AG08395 (cell line): ENCODE results near the gene KSR2.
"Not testable (repeated sequence)": the region's sequence is repeated elsewhere in the genome, so short reads cannot be mapped to it uniquely, and the experiment has no call there.

Source experiments
- DNase-seq: peaks from one replicate; pipeline ENCODE4 v3.0.0; 2012; ENCODE audit warnings: mixed read lengths, low spot score

KSR2 gene

GRCh38 chr12:117967512-117967911, 1.3 kb downstream of the KSR2 start:
- DNase-seq, result no peak

GRCh38 chr12:117967043-117967442, 1.7 kb downstream of the KSR2 start:
- no peak for DNase-seq

GRCh38 chr12:117966511-117966910, 2.3 kb downstream of the KSR2 start:
- no peak for DNase-seq

GRCh38 chr12:117963836-117964235, 5.0 kb downstream of the KSR2 start:
- no peak for DNase-seq

GRCh38 chr12:117936722-117937484, 31.9 kb downstream of the KSR2 start:
- DNase-seq, result no peak

GRCh38 chr12:117933545-117933944, 35.2 kb downstream of the KSR2 start:
- DNase-seq, result no peak

GRCh38 chr12:117926391-117926899, 42.3 kb downstream of the KSR2 start:
- DNase-seq, result no peak

- DNase-seq, result no peak
Observed at GRCh38 chr12:117921929-117922777, 46.6 kb downstream of the KSR2 start.

- no peak for DNase-seq
Observed at GRCh38 chr12:117919479-117919878, 49.3 kb downstream of the KSR2 start.

GRCh38 chr12:117914686-117915085, 54.1 kb downstream of the KSR2 start:
- DNase-seq, result no peak

GRCh38 chr12:117912756-117913155, 56.0 kb downstream of the KSR2 start:
- DNase-seq, result no peak

GRCh38 chr12:117908411-117908810, 60.4 kb downstream of the KSR2 start:
- DNase-seq, result no peak

- no peak for DNase-seq
Observed at GRCh38 chr12:117907108-117907689, 61.6 kb downstream of the KSR2 start.

- no peak for DNase-seq
Observed at GRCh38 chr12:117904051-117904450, 64.7 kb downstream of the KSR2 start.

GRCh38 chr12:117903110-117903840, 65.5 kb downstream of the KSR2 start:
- no peak for DNase-seq

- no peak for DNase-seq
Observed at GRCh38 chr12:117901631-117902030, 67.2 kb downstream of the KSR2 start.

- DNase-seq, result no peak
Observed at GRCh38 chr12:117900561-117900960, 68.2 kb downstream of the KSR2 start.

GRCh38 chr12:117897372-117898161, 71.2 kb downstream of the KSR2 start:
- no peak for DNase-seq

- DNase-seq, result no peak
Observed at GRCh38 chr12:117896009-117896408, 72.8 kb downstream of the KSR2 start.

GRCh38 chr12:117892441-117892840, 76.3 kb downstream of the KSR2 start:
- DNase-seq, result no peak

- not testable (repeated sequence) for DNase-seq
Observed at GRCh38 chr12:117891265-117891664, 77.5 kb downstream of the KSR2 start.
